Ovary (tissue), 9 donors: Measurements from ENCODE around the gene EDDM3A. TPM values are rescaled to one million over a fixed set of nuclear protein-coding genes. Genes with fewer than 3 reads are reported as not detected.

Source experiments
- DNase-seq, 5 donors: peaks; one replicate each; pipeline ENCODE4 v3.0.0-alpha.2; 2019 to 2020
- H3K27ac ChIP-seq, 2 donors: fragments of 200-600 bp; one replicate each; pipeline versions ENCODE4 v1.5.1 to v1.8.0; 2019 to 2022
- H3K27me3 ChIP-seq: fragments of 200-600 bp; one replicate; pipeline ENCODE4 v1.8.0; 2022
- H3K36me3 ChIP-seq: fragments of 200-600 bp; sonication (generic); one replicate; pipeline ENCODE4 v1.5.1; 2019
- H3K4me1 ChIP-seq: one replicate; pipeline ENCODE4 v1.8.1; 2013; ENCODE audit warnings: mild to moderate bottlenecking, moderate library complexity; ENCODE audit not compliant: insufficient read depth
- H3K4me3 ChIP-seq: fragments of 200-600 bp; sonication (generic); one replicate; pipeline ENCODE4 v1.5.1; 2017
- H3K9me3 ChIP-seq, 2 donors: fragments of 200-600 bp in 1 of 2; sonication (generic) in 1 of 2; one replicate each; pipeline versions ENCODE4 v1.5.1 to v1.8.1; 2013 to 2019; ENCODE audit warnings: mild to moderate bottlenecking in 1 of 2, moderate library complexity in 1 of 2
- CTCF ChIP-seq, 3 donors: fragments of 450-650 bp in 2 of 3; fragments of 200-600 bp in 1 of 3; IDR thresholded peaks; one replicate each; pipeline versions ENCODE4 v1.5.1 to v1.8.0; 2016 to 2022; ENCODE audit warnings: antibody characterized with exemption in 3 of 3, mild to moderate bottlenecking in 1 of 3
- EP300 ChIP-seq: sonication (generic); formaldehyde crosslinking; IDR thresholded peaks from one replicate; pipeline ENCODE4 v1.6.1; 2017; ENCODE audit warnings: antibody characterized with exemption
- POLR2A ChIP-seq: fragments of 450-650 bp; IDR thresholded peaks from one replicate; pipeline ENCODE4 v1.6.1; 2017; ENCODE audit warnings: antibody characterized with exemption, mild to moderate bottlenecking, moderate library complexity
- whole genome bisulfite sequencing, 3 donors: extraction: QIAGEN DNeasy Blood & Tissue Kit in 1 of 3; methylation state at CpG; one replicate each; pipeline versions ENCODE4 v1.1.5 to v1.1.7; 2013 to 2017; 5-methylcytosine and 5-hydroxymethylcytosine counted together
- intact Hi-C, 4 donors: fragments of 100-400 bp; cut with DNase I; formaldehyde crosslinking; loops; one replicate each; pipeline versions ENCODE4 v1.11.0 to v1.15.1; 2022 to 2023
- polyA plus RNA-seq, 2 donors: library from polyadenylated mRNA; stranded (reverse); fragments of 200-250 nt in 1 of 2; fragments of 350-450 nt in 1 of 2; fragmentation: Illumina TruSeq in 1 of 2; extraction: RNeasy Lipid Tissue Mini Kit (QIAGEN cat#74804) in 1 of 2; gene quantifications; one replicate each; pipeline ENCODE4 v1.2.3, GENCODE V29; 2013 to 2014
- total RNA-seq, 7 donors: library from RNA; depleted of rRNA in 2 of 7; stranded (reverse); fragments of >200 nt in 2 of 7; fragmentation: NEBNext Ultra II Directional in 3 of 7; extraction: Animal tissue kit (Norgen Biotek cat#: 25700) in 3 of 7; gene quantifications; one replicate each; pipeline versions ENCODE4 v1.1.0 to v1.2.4, GENCODE V29; 2016 to 2023
- donor health status: DM: no; HTN: no; CAD: no; lungs with moderate emphysema.
- donor health status: DM: no; HTN: no; CAD: no.
- donor health status: Bipolar disorder and iron deficiency.
- donor health status: DM: yes; HTN: yes; CAD: no.
- donor health status: DM: no; HTN: no; CAD: no.
- donor health status: DM: yes; HTN: yes; CAD: no.

Gene EDDM3A
- total and polyA plus RNA-seq, 9 donors = not detected

GRCh38 chr14:20769421-20769820, 23.7 kb downstream of the EDDM3A start:
- 71 to 85% (median 77%) methylated on average over 3 of the region's 3 CpGs for WGBS, 3 donors
- DNase-seq = no peak
- H3K4me3 ChIP-seq = no peak overlapping the region
- no peaks in the 10 kb centered on the region for H3K4me1 ChIP-seq
- no peaks in the 10 kb centered on the region for H3K36me3 ChIP-seq
- H3K27me3 ChIP-seq = no peaks in the 10 kb centered on the region
- TF ChIP-seq CTCF (IDR thresholded peaks at IDR 0.05) (no peak), EP300 (no peak), POLR2A (no peak)
- no peaks in the 10 kb centered on the region for H3K9me3 ChIP-seq
- intact Hi-C loops = loop anchor here in 1 of 4 donors (5.0 kb wide), 1 partner anchor 63 kb away; no protein-coding TSS in a partner anchor
- H3K27ac ChIP-seq = no peak overlapping the region

- TF ChIP-seq EP300 (no peak), POLR2A (no peak), CTCF (IDR thresholded peaks at IDR 0.05) (no peak)
- intact Hi-C loops = no loop called here
- H3K36me3 ChIP-seq = no peaks in the 10 kb centered on the region
- no peak overlapping the region for H3K4me3 ChIP-seq
- H3K4me1 ChIP-seq = no peaks in the 10 kb centered on the region
- no peaks in the 10 kb centered on the region for H3K9me3 ChIP-seq
- no peaks in the 10 kb centered on the region for H3K27me3 ChIP-seq
- no peak for DNase-seq
- no peak overlapping the region for H3K27ac ChIP-seq
- 70 to 79% (median 79%) methylated on average over 3 of the region's 3 CpGs for WGBS, 3 donors
Observed at GRCh38 chr14:20772650-20773049, 27.0 kb downstream of the EDDM3A start.

- no peaks in the 10 kb centered on the region for H3K9me3 ChIP-seq
- intact Hi-C loops = no loop called here
- H3K4me3 ChIP-seq = no peak overlapping the region
- TF ChIP-seq EP300 (no peak), POLR2A (no peak), CTCF (IDR thresholded peaks at IDR 0.05) (no peak)
- 57 to 68% (median 65%) methylated on average over 5 of the region's 5 CpGs for WGBS, 3 donors
- no peak overlapping the region for H3K27ac ChIP-seq
- no peaks in the 10 kb centered on the region for H3K36me3 ChIP-seq
- no peaks in the 10 kb centered on the region for H3K4me1 ChIP-seq
- DNase-seq = no peak
- no peaks in the 10 kb centered on the region for H3K27me3 ChIP-seq
Observed at GRCh38 chr14:20774258-20774824, 28.7 kb downstream of the EDDM3A start.

- TF ChIP-seq EP300 (no peak), POLR2A (no peak), CTCF (IDR thresholded peaks at IDR 0.05) (no peak)
- DNase-seq = no peak
- Histone ChIP-seq H3K27ac (no peak overlapping the region), H3K36me3 (no peaks in the 10 kb centered on the region), H3K4me3 (no peak overlapping the region), H3K27me3 (no peaks in the 10 kb centered on the region), H3K4me1 (no peaks in the 10 kb centered on the region), H3K9me3 (no peaks in the 10 kb centered on the region)
- 64% methylated on average over 6 of the region's 6 CpGs for WGBS, 3 donors
- intact Hi-C loops = no loop called here
Observed at GRCh38 chr14:20775043-20775442, 29.4 kb downstream of the EDDM3A start.
